Suprapubic skin (tissue), 4 donors: Measurements from ENCODE around the gene BTG3.

Experiments
- EP300 ChIP-seq: sonication (generic); formaldehyde crosslinking; IDR thresholded peaks from one replicate; pipeline ENCODE4 v1.6.1; 2017; ENCODE audit warnings: antibody characterized with exemption
- POLR2A ChIP-seq, 2 donors: fragments of 450-650 bp; IDR thresholded peaks; one replicate each; pipeline ENCODE4 v1.6.1; 2017; ENCODE audit warnings: antibody characterized with exemption in 2 of 2, mild to moderate bottlenecking in 2 of 2, moderate library complexity in 2 of 2
- POLR2AphosphoS5 ChIP-seq, 3 donors: sonication (generic); formaldehyde crosslinking; IDR thresholded peaks; one replicate each; pipeline ENCODE4 v1.6.1; 2017; ENCODE audit warnings: antibody characterized with exemption in 3 of 3
- TF ChIP-seq, protein P1 (sequence below), 2 donors: fragments of 200-600 bp in 1 of 2; fragments of 450-650 bp in 1 of 2; sonication (generic) in 1 of 2; IDR thresholded peaks; one replicate each; pipeline ENCODE4 v1.5.1; 2016 to 2019; ENCODE audit warnings: antibody characterized with exemption in 2 of 2, mild to moderate bottlenecking in 1 of 2, moderate library complexity in 1 of 2

- TF ChIP-seq, protein P1, sequence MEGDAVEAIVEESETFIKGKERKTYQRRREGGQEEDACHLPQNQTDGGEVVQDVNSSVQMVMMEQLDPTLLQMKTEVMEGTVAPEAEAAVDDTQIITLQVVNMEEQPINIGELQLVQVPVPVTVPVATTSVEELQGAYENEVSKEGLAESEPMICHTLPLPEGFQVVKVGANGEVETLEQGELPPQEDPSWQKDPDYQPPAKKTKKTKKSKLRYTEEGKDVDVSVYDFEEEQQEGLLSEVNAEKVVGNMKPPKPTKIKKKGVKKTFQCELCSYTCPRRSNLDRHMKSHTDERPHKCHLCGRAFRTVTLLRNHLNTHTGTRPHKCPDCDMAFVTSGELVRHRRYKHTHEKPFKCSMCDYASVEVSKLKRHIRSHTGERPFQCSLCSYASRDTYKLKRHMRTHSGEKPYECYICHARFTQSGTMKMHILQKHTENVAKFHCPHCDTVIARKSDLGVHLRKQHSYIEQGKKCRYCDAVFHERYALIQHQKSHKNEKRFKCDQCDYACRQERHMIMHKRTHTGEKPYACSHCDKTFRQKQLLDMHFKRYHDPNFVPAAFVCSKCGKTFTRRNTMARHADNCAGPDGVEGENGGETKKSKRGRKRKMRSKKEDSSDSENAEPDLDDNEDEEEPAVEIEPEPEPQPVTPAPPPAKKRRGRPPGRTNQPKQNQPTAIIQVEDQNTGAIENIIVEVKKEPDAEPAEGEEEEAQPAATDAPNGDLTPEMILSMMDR (IDR thresholded peaks at IDR 0.05): no peak
- no peak for TF ChIP-seq POLR2A (IDR thresholded peaks at IDR 0.05)
- no peak for TF ChIP-seq POLR2AphosphoS5 (IDR thresholded peaks at IDR 0.05)
- no peak for TF ChIP-seq EP300
Measured at GRCh38 chr21:17583898-17584297, 28.8 kb downstream of the BTG3 start.
